T-helper 17 cell (primary cell): ENCODE measurements around the gene EYA4. TPM values are rescaled to one million over a fixed set of nuclear protein-coding genes. Genes with fewer than 3 reads are reported as not detected.

ENCODE experiments used
- ATAC-seq: fragments of 150-1000 bp; cut with Tn5 transposase; 2 replicates; pipeline ENCODE4 v1.10.0; 2021; ENCODE audit warnings: mild to moderate bottlenecking, moderate library complexity
- DNase-seq, 3 donors: peaks; one replicate each; pipeline versions ENCODE4 v3.0.0 to v3.0.0-alpha.2; 2020 to 2021
- H3K9me3 ChIP-seq: one replicate; pipeline ENCODE4 v1.7.0; 2013; ENCODE audit warnings: low read length, mild to moderate bottlenecking; ENCODE audit not compliant: control insufficient read depth, poor library complexity, severe bottlenecking
- H3K27ac Mint-ChIP-seq: one replicate; pipeline ENCODE4 v1.8.0; 2022; ENCODE audit warnings: mild to moderate bottlenecking, moderate library complexity, mixed read lengths
- H3K27me3 Mint-ChIP-seq: one replicate; pipeline ENCODE4 v1.8.0; 2022; ENCODE audit warnings: mixed read lengths
- H3K36me3 Mint-ChIP-seq: one replicate; pipeline ENCODE4 v1.8.0; 2022; ENCODE audit warnings: low read depth, mixed read lengths
- H3K4me1 Mint-ChIP-seq: one replicate; pipeline ENCODE4 v1.8.0; 2022; ENCODE audit warnings: mild to moderate bottlenecking, mixed read lengths
- H3K4me3 Mint-ChIP-seq: one replicate; pipeline ENCODE4 v1.8.0; 2022; ENCODE audit warnings: mild to moderate bottlenecking, moderate library complexity, mixed read lengths
- total RNA-seq, 4 donors: library from RNA in 2 of 4; stranded (reverse) in 2 of 4; gene quantifications; one replicate each; pipeline ENCODE4 v1.2.3 and lab custom pipeline; 2022 to 2026

The EYA4 gene
- total RNA-seq, 2 donors from 2014 or later = not detected

- Mint-ChIP-seq H3K27me3 (peaks cover 31% of the 10 kb centered on the region), H3K36me3 (no peaks in the 10 kb centered on the region), H3K4me3 (no peak overlapping the region), H3K4me1 (no peaks in the 10 kb centered on the region), H3K27ac (no peak overlapping the region)
- ATAC-seq = no peak
- no peak for DNase-seq
- H3K9me3 ChIP-seq = no peaks in the 10 kb centered on the region
Observed at GRCh38 chr6:133248241-133249001, 7.3 kb downstream of the EYA4 start.

DNA sequence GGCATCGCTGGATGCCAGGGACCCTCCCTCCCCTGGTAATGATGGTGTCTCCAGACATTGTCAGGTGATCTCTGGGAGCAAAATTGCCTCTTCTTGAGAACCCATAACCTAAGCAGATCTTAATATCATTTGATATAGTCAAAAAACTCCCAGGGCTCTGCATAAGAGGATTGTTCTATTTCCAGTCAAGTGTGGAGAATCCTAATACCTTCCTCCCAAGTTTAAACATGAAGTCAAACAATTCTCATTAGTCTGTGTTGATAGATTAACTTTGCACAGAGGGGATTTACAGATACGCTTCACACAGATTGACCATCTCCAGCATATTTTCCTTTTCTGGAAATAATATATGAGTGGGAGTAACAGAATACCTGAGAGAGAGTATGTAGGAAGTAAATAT is 10.5 kb downstream of the EYA4 start:
- no peaks in the 10 kb centered on the region for H3K4me1 Mint-ChIP-seq
- DNase-seq = no peak
- no peaks in the 10 kb centered on the region for H3K9me3 ChIP-seq
- peaks cover 26% of the 10 kb centered on the region for H3K27me3 Mint-ChIP-seq
- no peaks in the 10 kb centered on the region for H3K36me3 Mint-ChIP-seq
- ATAC-seq = no peak
- H3K27ac Mint-ChIP-seq = no peak overlapping the region
- H3K4me3 Mint-ChIP-seq = no peak overlapping the region

- Mint-ChIP-seq H3K4me3 (no peak overlapping the region), H3K27ac (no peak overlapping the region), H3K4me1 (no peaks in the 10 kb centered on the region), H3K36me3 (no peaks in the 10 kb centered on the region), H3K27me3 (peaks cover 11% of the 10 kb centered on the region)
- H3K9me3 ChIP-seq = no peaks in the 10 kb centered on the region
- ATAC-seq = no peak
- DNase-seq = no peak
Observed at GRCh38 chr6:133254552-133255228, 13.5 kb downstream of the EYA4 start.

GRCh38 chr6:133257545-133258105 is 16.5 kb downstream of the EYA4 start:
- DNase-seq (no peak), ATAC-seq (no peak)
- H3K9me3 ChIP-seq = no peaks in the 10 kb centered on the region
- H3K36me3 Mint-ChIP-seq = no peaks in the 10 kb centered on the region
- no peaks in the 10 kb centered on the region for H3K4me1 Mint-ChIP-seq
- peaks cover 6% of the 10 kb centered on the region for H3K27me3 Mint-ChIP-seq
- no peak overlapping the region for H3K4me3 Mint-ChIP-seq
- H3K27ac Mint-ChIP-seq = no peak overlapping the region

DNA sequence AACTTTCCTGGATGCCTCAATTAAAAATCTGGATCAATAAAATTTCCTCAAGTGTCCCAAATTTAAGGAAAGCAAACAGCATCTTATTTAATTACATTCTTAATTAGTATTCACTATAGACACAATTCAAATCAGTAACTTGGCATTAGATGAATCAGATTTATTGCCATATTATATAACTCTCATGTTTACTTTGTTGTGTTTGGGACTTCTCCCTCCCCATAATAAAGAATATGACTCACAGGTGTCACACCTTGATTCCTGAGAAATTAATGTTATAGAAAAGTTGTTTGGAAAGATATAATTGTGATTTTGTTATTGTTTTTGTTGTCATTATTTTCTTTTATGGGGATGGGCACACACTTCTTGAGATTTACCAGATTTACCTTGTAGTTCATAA is 18.4 kb downstream of the EYA4 start:
- H3K9me3 ChIP-seq = no peaks in the 10 kb centered on the region
- no peak for DNase-seq
- Mint-ChIP-seq H3K36me3 (no peaks in the 10 kb centered on the region), H3K27ac (no peak overlapping the region), H3K4me3 (no peak overlapping the region), H3K4me1 (no peaks in the 10 kb centered on the region), H3K27me3 (no peaks in the 10 kb centered on the region)
- ATAC-seq = no peak

DNA sequence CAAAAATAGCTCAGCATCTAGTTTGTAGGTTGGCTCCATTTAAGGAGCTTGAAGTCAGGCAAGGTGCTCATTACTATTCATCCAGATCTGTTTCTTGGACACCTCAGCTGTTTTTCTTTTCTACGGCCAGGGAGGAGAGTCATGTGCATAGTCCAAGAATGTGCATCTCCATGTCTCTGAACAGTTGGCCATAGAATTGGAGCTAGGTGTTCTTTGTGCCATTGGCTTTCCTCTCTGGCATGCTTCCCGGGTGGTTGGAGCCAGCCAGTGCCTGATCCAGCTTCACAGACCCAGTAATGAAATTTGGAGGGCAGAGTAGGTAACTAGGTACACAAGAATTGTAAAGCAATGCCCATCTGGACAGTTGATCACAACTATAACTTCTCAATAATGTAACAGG is 21.6 kb downstream of the EYA4 start:
- H3K4me3 Mint-ChIP-seq = no peak overlapping the region
- DNase-seq = no peak
- H3K27me3 Mint-ChIP-seq = no peaks in the 10 kb centered on the region
- H3K4me1 Mint-ChIP-seq = no peaks in the 10 kb centered on the region
- ATAC-seq = no peak
- no peaks in the 10 kb centered on the region for H3K9me3 ChIP-seq
- H3K27ac Mint-ChIP-seq = no peak overlapping the region
- H3K36me3 Mint-ChIP-seq = no peaks in the 10 kb centered on the region

DNA sequence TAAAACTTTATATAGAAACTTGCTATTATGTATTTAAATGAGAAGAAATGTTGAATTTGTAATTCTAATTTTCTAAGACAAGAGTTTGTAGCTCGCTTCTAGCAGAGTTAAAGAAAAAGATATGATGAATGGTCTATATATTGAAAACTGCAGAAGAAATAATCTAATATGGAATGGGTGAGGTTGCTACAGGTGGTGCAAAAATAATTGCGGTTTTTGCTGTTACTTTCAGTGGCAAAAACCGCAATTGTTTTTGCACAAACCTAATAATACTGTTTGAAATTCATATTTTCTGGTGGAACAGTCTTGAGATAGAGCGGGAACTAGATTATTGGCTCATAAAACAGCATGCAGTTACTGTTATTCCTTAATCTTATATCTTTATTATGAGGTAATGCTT is 23.9 kb downstream of the EYA4 start:
- Mint-ChIP-seq H3K4me1 (no peaks in the 10 kb centered on the region), H3K27me3 (no peaks in the 10 kb centered on the region), H3K4me3 (no peak overlapping the region), H3K36me3 (no peaks in the 10 kb centered on the region), H3K27ac (no peak overlapping the region)
- DNase-seq (no peak), ATAC-seq (no peak)
- no peaks in the 10 kb centered on the region for H3K9me3 ChIP-seq

- H3K4me3 Mint-ChIP-seq = no peak overlapping the region
- no peak for ATAC-seq
- H3K9me3 ChIP-seq = no peaks in the 10 kb centered on the region
- no peaks in the 10 kb centered on the region for H3K27me3 Mint-ChIP-seq
- no peak for DNase-seq
- no peaks in the 10 kb centered on the region for H3K36me3 Mint-ChIP-seq
- no peaks in the 10 kb centered on the region for H3K4me1 Mint-ChIP-seq
- H3K27ac Mint-ChIP-seq = no peak overlapping the region
Observed at GRCh38 chr6:133266186-133266585, 25.0 kb downstream of the EYA4 start.

DNA sequence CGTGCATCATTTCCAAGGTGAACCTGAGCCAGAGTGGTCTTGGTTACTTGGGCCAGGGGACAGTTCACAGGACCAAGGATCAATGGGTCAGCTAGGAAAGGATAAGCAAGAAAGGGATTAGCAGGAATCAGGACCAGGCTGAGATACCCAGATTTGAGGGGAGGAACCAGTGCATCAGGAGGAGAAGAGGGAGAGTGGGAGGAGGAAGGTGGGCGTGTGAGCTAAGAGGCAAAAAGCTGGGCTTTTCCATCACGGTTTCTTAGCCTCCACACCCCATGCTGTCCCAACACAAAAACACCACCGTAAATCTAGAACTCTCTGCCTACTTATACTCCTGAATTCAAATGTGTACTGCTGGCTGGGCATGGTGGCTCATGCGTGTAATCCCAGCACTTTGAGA is 27.5 kb downstream of the EYA4 start:
- no peaks in the 10 kb centered on the region for H3K36me3 Mint-ChIP-seq
- DNase-seq (no peak), ATAC-seq (no peak)
- H3K9me3 ChIP-seq = no peaks in the 10 kb centered on the region
- no peaks in the 10 kb centered on the region for H3K27me3 Mint-ChIP-seq
- no peak overlapping the region for H3K4me3 Mint-ChIP-seq
- no peaks in the 10 kb centered on the region for H3K4me1 Mint-ChIP-seq
- no peak overlapping the region for H3K27ac Mint-ChIP-seq

- H3K9me3 ChIP-seq = no peaks in the 10 kb centered on the region
- H3K27ac Mint-ChIP-seq = no peak overlapping the region
- DNase-seq = no peak
- H3K4me1 Mint-ChIP-seq = no peaks in the 10 kb centered on the region
- no peaks in the 10 kb centered on the region for H3K27me3 Mint-ChIP-seq
- no peak overlapping the region for H3K4me3 Mint-ChIP-seq
- no peaks in the 10 kb centered on the region for H3K36me3 Mint-ChIP-seq
- no peak for ATAC-seq
Observed at GRCh38 chr6:133274813-133275212, 33.7 kb downstream of the EYA4 start.

GRCh38 chr6:133275213-133275612 is 34.1 kb downstream of the EYA4 start:
- H3K9me3 ChIP-seq = no peaks in the 10 kb centered on the region
- Mint-ChIP-seq H3K4me3 (no peak overlapping the region), H3K27ac (no peak overlapping the region), H3K36me3 (no peaks in the 10 kb centered on the region), H3K27me3 (no peaks in the 10 kb centered on the region), H3K4me1 (no peaks in the 10 kb centered on the region)
- no peak for ATAC-seq
- DNase-seq = no peak

- no peaks in the 10 kb centered on the region for H3K27me3 Mint-ChIP-seq
- H3K4me3 Mint-ChIP-seq = no peak overlapping the region
Observed at GRCh38 chr6:133277228-133277899, 36.2 kb downstream of the EYA4 start.

GRCh38 chr6:133277900-133278545 is 36.9 kb downstream of the EYA4 start:
- Mint-ChIP-seq H3K36me3 (no peaks in the 10 kb centered on the region), H3K27me3 (no peaks in the 10 kb centered on the region), H3K4me3 (no peak overlapping the region), H3K4me1 (no peaks in the 10 kb centered on the region), H3K27ac (no peak overlapping the region)
- ATAC-seq (no peak), DNase-seq (no peak)
- H3K9me3 ChIP-seq = no peaks in the 10 kb centered on the region

More at GRCh38 chr6:133277228-133277899, 36.2 kb downstream of the EYA4 start:
- H3K9me3 ChIP-seq = no peaks in the 10 kb centered on the region
- ATAC-seq (no peak), DNase-seq (no peak)
- no peaks in the 10 kb centered on the region for H3K4me1 Mint-ChIP-seq
- H3K27ac Mint-ChIP-seq = no peak overlapping the region
- no peaks in the 10 kb centered on the region for H3K36me3 Mint-ChIP-seq
